GM12878 (cell line): ENCODE data around the gene PSMB3.

Source experiments
- CHD4 ChIP-seq: fragments of 200-600 bp; sonication (generic); IDR thresholded peaks from 2 replicates; pipeline ENCODE4 v1.6.1; 2016; ENCODE audit warnings: mild to moderate bottlenecking
- EGR1 ChIP-seq, 2 experiments: IDR thresholded peaks; 1 replicate in 1 of 2; 2 replicates in 1 of 2; pipeline ENCODE4 v1.6.1; 2011 to 2012; ENCODE audit warnings: low read depth in 2 of 2, low read length in 2 of 2, borderline replicate concordance in 1 of 2, mild to moderate bottlenecking in 1 of 2, moderate library complexity in 1 of 2
- MTA3 ChIP-seq: IDR thresholded peaks from 2 replicates; pipeline ENCODE4 v1.6.1; 2012; ENCODE audit warnings: low read length, inconsistent platforms, borderline replicate concordance
- POLR2A ChIP-seq: IDR thresholded peaks from 2 replicates; pipeline ENCODE4 v1.6.1; 2011; ENCODE audit warnings: low read depth, mild to moderate bottlenecking, low read length
- STAT1 ChIP-seq: fragments of 450-650 bp; conservative IDR thresholded peaks from 2 replicates; pipeline ENCODE4 v1.6.1; 2014; ENCODE audit warnings: antibody characterized with exemption, mild to moderate bottlenecking
- TCF7 ChIP-seq: IDR thresholded peaks from 2 replicates; pipeline ENCODE4 v1.6.1; 2014; ENCODE audit warnings: antibody characterized with exemption, borderline replicate concordance

DNA sequence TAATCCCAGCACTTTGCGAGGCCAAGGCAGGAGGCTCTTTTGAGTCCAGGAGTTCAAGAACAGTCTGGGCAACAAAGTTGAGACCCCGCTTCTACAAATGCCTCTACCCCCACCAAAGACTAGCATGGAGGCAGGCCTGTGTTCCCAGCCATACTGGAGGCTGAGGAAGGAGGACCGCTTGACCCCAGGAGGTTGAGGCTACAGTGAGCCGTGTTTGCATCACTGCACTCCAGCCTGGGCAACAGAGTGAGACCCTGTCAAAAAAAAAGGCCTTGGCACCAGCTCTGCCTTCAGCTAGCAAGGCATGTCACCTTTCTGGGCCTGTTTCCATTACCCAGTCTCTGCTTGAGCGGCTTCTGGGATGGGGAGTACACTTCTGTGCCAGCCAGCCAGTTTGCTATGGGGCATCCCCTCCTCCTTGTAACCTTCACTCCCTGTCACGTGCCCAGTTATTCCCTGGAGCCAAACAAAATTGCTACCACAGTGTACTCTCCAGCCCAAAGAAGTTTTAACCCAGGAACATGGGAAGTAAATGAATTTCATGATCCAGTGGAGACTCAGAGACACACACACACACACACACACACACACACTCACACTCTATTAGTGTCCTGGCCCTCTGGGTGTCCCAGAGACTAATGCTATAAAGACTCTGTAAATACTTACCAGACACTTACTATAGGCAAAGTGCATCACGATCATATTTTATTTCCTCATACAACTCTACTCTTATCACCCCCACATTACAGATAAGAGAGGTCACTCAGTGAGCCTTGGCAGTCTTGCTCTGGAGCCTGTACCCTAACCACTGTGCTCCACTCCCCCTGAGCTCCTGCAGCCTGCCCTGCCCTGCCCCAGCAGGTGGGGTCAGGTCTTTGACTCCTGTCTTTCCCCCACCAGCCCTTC, 19.9 kb upstream of the PSMB3 start:
- TF ChIP-seq EGR1 (IDR thresholded peaks at IDR 0.05; ENCODE audit: borderline replicate concordance in 1 of 2, low read depth in 2 of 2, low read length in 2 of 2) (no peak), POLR2A (no peak), TCF7 (no peak), CHD4 (no peak), MTA3 (no peak), STAT1 (no peak)
